ENCODE measurements around the gene DNAH1.

DNAH1 gene

GRCh38 chr3:52357151-52358080 lies 41.3 kb downstream of the DNAH1 start:
- no peak for TF ChIP-seq CTCF (IDR thresholded peaks at IDR 0.05; ENCODE audit: insufficient read depth, low read length, poor library complexity, severe bottlenecking)
- no peak for TF ChIP-seq EZH2phosphoT487 (conservative IDR thresholded peaks at IDR 0.05; ENCODE audit: low read length)
- Histone ChIP-seq H3F3A (ENCODE audit: insufficient read depth) (no peaks in the 10 kb centered on the region), H3K36me3 (ENCODE audit: low read length) (no peaks in the 10 kb centered on the region), H3K9me3 (ENCODE audit: insufficient read depth, low read length) (no peaks in the 10 kb centered on the region), H3K4me3 (ENCODE audit: insufficient read depth, low read length, poor library complexity, severe bottlenecking) (no peak overlapping the region), H3K27ac (ENCODE audit: low read depth, low read length) (no peak overlapping the region), H4K20me1 (ENCODE audit: low read depth, low read length) (no peaks in the 10 kb centered on the region), H3K9me2 (replicated peaks; ENCODE audit: insufficient read depth, low read length) (no peaks in the 10 kb centered on the region), H3K9ac (ENCODE audit: low read length) (no peak overlapping the region), H3K79me2 (ENCODE audit: insufficient read depth, low read length) (no peaks in the 10 kb centered on the region), H3K27me3 (ENCODE audit: low read length) (no peaks in the 10 kb centered on the region), H3K4me2 (ENCODE audit: low read depth, low read length, poor library complexity, severe bottlenecking) (no peak overlapping the region), H2AFZ (ENCODE audit: low read depth, low read length, severe bottlenecking) (no peak overlapping the region)

GRCh38 chr3:52358362-52358940 lies 42.3 kb downstream of the DNAH1 start:
- no peaks in the 10 kb centered on the region for H3K9me3 ChIP-seq (ENCODE audit: insufficient read depth, low read length)
- H3K4me2 ChIP-seq (ENCODE audit: low read depth, low read length, poor library complexity, severe bottlenecking): no peak overlapping the region
- no peak overlapping the region for H3K4me3 ChIP-seq (ENCODE audit: insufficient read depth, low read length, poor library complexity, severe bottlenecking)
- H3K79me2 ChIP-seq (ENCODE audit: insufficient read depth, low read length): no peaks in the 10 kb centered on the region
- no peaks in the 10 kb centered on the region for H4K20me1 ChIP-seq (ENCODE audit: low read depth, low read length)
- H3K9me2 ChIP-seq (replicated peaks; ENCODE audit: insufficient read depth, low read length): no peaks in the 10 kb centered on the region
- no peaks in the 10 kb centered on the region for H3K36me3 ChIP-seq (ENCODE audit: low read length)
- H3K27me3 ChIP-seq (ENCODE audit: low read length): no peaks in the 10 kb centered on the region
- no peaks in the 10 kb centered on the region for H3F3A ChIP-seq (ENCODE audit: insufficient read depth)
- no peak overlapping the region for H3K9ac ChIP-seq (ENCODE audit: low read length)
- H3K27ac ChIP-seq (ENCODE audit: low read depth, low read length): no peak overlapping the region
- no peak for TF ChIP-seq CTCF (IDR thresholded peaks at IDR 0.05; ENCODE audit: insufficient read depth, low read length, poor library complexity, severe bottlenecking)
- TF ChIP-seq EZH2phosphoT487 (conservative IDR thresholded peaks at IDR 0.05; ENCODE audit: low read length): no peak
- H2AFZ ChIP-seq (ENCODE audit: low read depth, low read length, severe bottlenecking): no peak overlapping the region

- no peaks in the 10 kb centered on the region for H3K9me3 ChIP-seq (ENCODE audit: insufficient read depth, low read length)
- H3K36me3 ChIP-seq (ENCODE audit: low read length): no peaks in the 10 kb centered on the region
- H3K9ac ChIP-seq (ENCODE audit: low read length): no peak overlapping the region
- H3K27ac ChIP-seq (ENCODE audit: low read depth, low read length): no peak overlapping the region
- no peaks in the 10 kb centered on the region for H3K27me3 ChIP-seq (ENCODE audit: low read length)
- H3K9me2 ChIP-seq (replicated peaks; ENCODE audit: insufficient read depth, low read length): no peaks in the 10 kb centered on the region
- no peak overlapping the region for H2AFZ ChIP-seq (ENCODE audit: low read depth, low read length, severe bottlenecking)
- no peak for TF ChIP-seq EZH2phosphoT487 (conservative IDR thresholded peaks at IDR 0.05; ENCODE audit: low read length)
- no peaks in the 10 kb centered on the region for H3F3A ChIP-seq (ENCODE audit: insufficient read depth)
- no peaks in the 10 kb centered on the region for H3K79me2 ChIP-seq (ENCODE audit: insufficient read depth, low read length)
- no peaks in the 10 kb centered on the region for H4K20me1 ChIP-seq (ENCODE audit: low read depth, low read length)
- no peak overlapping the region for H3K4me3 ChIP-seq (ENCODE audit: insufficient read depth, low read length, poor library complexity, severe bottlenecking)
- no peak overlapping the region for H3K4me2 ChIP-seq (ENCODE audit: low read depth, low read length, poor library complexity, severe bottlenecking)
These were observed 43.2 kb downstream of the DNAH1 start for GRCh38 chr3:52359116-52359855.

All from SU-DHL-6 (cell line).